Measurements from ENCODE around the gene ETV4.

DNA sequence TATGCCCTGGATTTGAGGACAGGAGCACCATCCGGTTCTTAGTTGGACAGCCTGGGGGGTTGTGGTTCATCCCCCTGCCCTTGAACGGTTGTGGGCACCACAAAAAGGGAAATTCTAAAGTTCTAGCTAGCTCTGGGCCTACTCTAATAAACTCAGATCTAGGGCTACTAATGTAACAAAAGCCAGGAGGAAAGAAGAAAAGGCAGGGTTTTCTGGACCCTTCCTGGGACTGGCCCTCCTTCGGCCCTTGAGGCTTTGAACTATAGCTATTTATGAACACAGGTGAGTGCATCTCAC is 15.1 kb downstream of the ETV4 start:
- TF ChIP-seq, protein P1, sequence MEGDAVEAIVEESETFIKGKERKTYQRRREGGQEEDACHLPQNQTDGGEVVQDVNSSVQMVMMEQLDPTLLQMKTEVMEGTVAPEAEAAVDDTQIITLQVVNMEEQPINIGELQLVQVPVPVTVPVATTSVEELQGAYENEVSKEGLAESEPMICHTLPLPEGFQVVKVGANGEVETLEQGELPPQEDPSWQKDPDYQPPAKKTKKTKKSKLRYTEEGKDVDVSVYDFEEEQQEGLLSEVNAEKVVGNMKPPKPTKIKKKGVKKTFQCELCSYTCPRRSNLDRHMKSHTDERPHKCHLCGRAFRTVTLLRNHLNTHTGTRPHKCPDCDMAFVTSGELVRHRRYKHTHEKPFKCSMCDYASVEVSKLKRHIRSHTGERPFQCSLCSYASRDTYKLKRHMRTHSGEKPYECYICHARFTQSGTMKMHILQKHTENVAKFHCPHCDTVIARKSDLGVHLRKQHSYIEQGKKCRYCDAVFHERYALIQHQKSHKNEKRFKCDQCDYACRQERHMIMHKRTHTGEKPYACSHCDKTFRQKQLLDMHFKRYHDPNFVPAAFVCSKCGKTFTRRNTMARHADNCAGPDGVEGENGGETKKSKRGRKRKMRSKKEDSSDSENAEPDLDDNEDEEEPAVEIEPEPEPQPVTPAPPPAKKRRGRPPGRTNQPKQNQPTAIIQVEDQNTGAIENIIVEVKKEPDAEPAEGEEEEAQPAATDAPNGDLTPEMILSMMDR (IDR thresholded peaks at IDR 0.05; ENCODE audit: insufficient read depth, low read length, poor library complexity, severe bottlenecking): no peak
- no peak for TF ChIP-seq EZH2phosphoT487 (conservative IDR thresholded peaks at IDR 0.05; ENCODE audit: low read length)

Measured in SU-DHL-6 (cell line).